ENCODE data around the gene VARS2. TPM values are rescaled to one million over a fixed set of nuclear protein-coding genes. Genes with fewer than 3 reads are reported as not detected.
A peak's percentile ranks its signal among the peaks of the same experiment; 100 is the strongest.

VARS2 gene
- polyA plus RNA-seq, 1 donor (not counting 4 experiments of a cell fraction or from before 2014, with no cell fraction given) = 13.8 TPM

- peak; percentile 70 for FAIRE-seq
- H3K36me3 ChIP-seq (ENCODE audit: control insufficient read depth in 2 of 2, extremely low read depth in 1 of 2, insufficient read depth in 2 of 2, low read length in 2 of 2) = no peaks in the 10 kb centered on the region
- no peaks in the 10 kb centered on the region for H3K9me1 ChIP-seq (ENCODE audit: control insufficient read depth, extremely low read depth, insufficient read depth, low read length)
- peak overlapping the region; percentile 81 for H3K4me2 ChIP-seq (ENCODE audit: control insufficient read depth, extremely low read depth, insufficient read depth, low read depth, low read length)
- dilution Hi-C loops (cut with MboI; ENCODE audit: extremely low pct_ligation_motif_present, low sequenced_read_pairs) = no loop called here
- DNase-seq (ENCODE audit: low read depth, low spot score) = no peak
- no peaks in the 10 kb centered on the region for H3K27me3 ChIP-seq (ENCODE audit: control insufficient read depth, extremely low read depth, insufficient read depth, low read length)
- peaks cover 2% of the 10 kb centered on the region for H3K9me3 ChIP-seq (ENCODE audit: control insufficient read depth, low read depth, low read length)
- TF ChIP-seq CTCF (optimal IDR thresholded peaks at IDR 0.05 in 1 of 3, IDR thresholded peaks at IDR 0.05 in 1 of 3, conservative IDR thresholded peaks at IDR 0.05 in 1 of 3; ENCODE audit: extremely low read depth in 1 of 3, insufficient read depth in 2 of 3, low read length in 3 of 3) (peak in 2 of 3 experiments; percentile 84), EZH2 (IDR thresholded peaks at IDR 0.05; ENCODE audit: low read length) (no peak)
- peak overlapping the region in 2 of 3 experiments; percentile 8 to 49 for H3K4me3 ChIP-seq (ENCODE audit: control insufficient read depth in 2 of 3, extremely low read depth in 1 of 3, insufficient read depth in 2 of 3, low read depth in 1 of 3, low read length in 3 of 3)
- peak overlapping the region; percentile 64 for H3K9ac ChIP-seq (ENCODE audit: control insufficient read depth, extremely low read depth, insufficient read depth, low read length)
- H3K27ac ChIP-seq (ENCODE audit: control insufficient read depth, insufficient read depth, low read length) = peak overlapping the region; percentile 92
- H4K20me1 ChIP-seq (ENCODE audit: control insufficient read depth, extremely low read depth, insufficient read depth, low read length) = no peaks in the 10 kb centered on the region
- peak overlapping the region; percentile 53 for H2AFZ ChIP-seq (ENCODE audit: control insufficient read depth, low read length)
- H3K4me1 ChIP-seq (ENCODE audit: control insufficient read depth, extremely low read depth, insufficient read depth, low read length) = peaks cover 39% of the 10 kb centered on the region
- no peaks in the 10 kb centered on the region for H3K79me2 ChIP-seq (ENCODE audit: control insufficient read depth, insufficient read depth, low read length)
These were observed 36.4 kb upstream of the VARS2 start for GRCh38 chr6:30877419-30878262.

- no peak overlapping the region for H3K4me2 ChIP-seq (ENCODE audit: control insufficient read depth, extremely low read depth, insufficient read depth, low read depth, low read length)
- no peak overlapping the region for H2AFZ ChIP-seq (ENCODE audit: control insufficient read depth, low read length)
- no peaks in the 10 kb centered on the region for H3K36me3 ChIP-seq (ENCODE audit: control insufficient read depth in 2 of 2, extremely low read depth in 1 of 2, insufficient read depth in 2 of 2, low read length in 2 of 2)
- peaks cover 40% of the 10 kb centered on the region for H3K4me1 ChIP-seq (ENCODE audit: control insufficient read depth, extremely low read depth, insufficient read depth, low read length)
- H3K9me3 ChIP-seq (ENCODE audit: control insufficient read depth, low read depth, low read length) = no peaks in the 10 kb centered on the region
- DNase-seq (ENCODE audit: low read depth, low spot score) (no peak), FAIRE-seq (no peak)
- no peak overlapping the region for H3K9ac ChIP-seq (ENCODE audit: control insufficient read depth, extremely low read depth, insufficient read depth, low read length)
- H3K27ac ChIP-seq (ENCODE audit: control insufficient read depth, insufficient read depth, low read length) = no peak overlapping the region
- no peaks in the 10 kb centered on the region for H4K20me1 ChIP-seq (ENCODE audit: control insufficient read depth, extremely low read depth, insufficient read depth, low read length)
- dilution Hi-C loops (cut with MboI; ENCODE audit: extremely low pct_ligation_motif_present, low sequenced_read_pairs) = no loop called here
- H3K79me2 ChIP-seq (ENCODE audit: control insufficient read depth, insufficient read depth, low read length) = peaks cover 13% of the 10 kb centered on the region
- no peak overlapping the region for H3K4me3 ChIP-seq (ENCODE audit: control insufficient read depth in 2 of 3, extremely low read depth in 1 of 3, insufficient read depth in 2 of 3, low read depth in 1 of 3, low read length in 3 of 3)
- no peaks in the 10 kb centered on the region for H3K27me3 ChIP-seq (ENCODE audit: control insufficient read depth, extremely low read depth, insufficient read depth, low read length)
- no peaks in the 10 kb centered on the region for H3K9me1 ChIP-seq (ENCODE audit: control insufficient read depth, extremely low read depth, insufficient read depth, low read length)
- TF ChIP-seq CTCF (optimal IDR thresholded peaks at IDR 0.05 in 1 of 3, IDR thresholded peaks at IDR 0.05 in 1 of 3, conservative IDR thresholded peaks at IDR 0.05 in 1 of 3; ENCODE audit: extremely low read depth in 1 of 3, insufficient read depth in 2 of 3, low read length in 3 of 3) (no peak), EZH2 (IDR thresholded peaks at IDR 0.05; ENCODE audit: low read length) (no peak)
These were observed 34.2 kb upstream of the VARS2 start for GRCh38 chr6:30879684-30880427.

Data from keratinocyte (primary cell).